Measurements from ENCODE around the gene PDCD1LG2.

PDCD1LG2 gene

DNA sequence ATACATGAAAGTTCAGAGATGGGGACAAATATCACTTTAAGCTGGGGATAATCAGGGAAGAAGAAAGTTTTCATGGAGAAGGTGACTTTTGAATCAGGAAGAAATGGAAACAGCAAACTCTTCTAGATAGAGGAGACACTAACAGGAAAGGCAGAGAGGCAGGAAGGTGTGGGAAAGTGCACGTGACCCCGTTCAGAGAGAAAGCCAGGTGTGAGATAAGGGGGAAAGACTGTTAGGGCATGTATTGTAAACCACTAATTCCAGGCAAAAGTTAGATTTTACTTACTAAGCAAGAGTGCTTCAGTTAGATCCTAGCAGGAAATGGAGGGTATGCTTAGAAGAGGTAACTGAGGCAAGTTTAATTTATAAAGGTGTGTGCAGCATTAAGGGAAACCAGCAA, 58.5 kb downstream of the PDCD1LG2 start:
- no peak for TF ChIP-seq TAF1 (IDR thresholded peaks at IDR 0.05; ENCODE audit: borderline replicate concordance, insufficient read depth, low read length)
- no peak for TF ChIP-seq POLR2AphosphoS5 (IDR thresholded peaks at IDR 0.05; ENCODE audit: low read depth, low read length)
- TF ChIP-seq FOXP2 (optimal IDR thresholded peaks at IDR 0.05; ENCODE audit: borderline replicate concordance, extremely low read depth, extremely low read length, insufficient read depth), result no peak
- TF ChIP-seq SIN3A (IDR thresholded peaks at IDR 0.05; ENCODE audit: borderline replicate concordance, insufficient read depth, low read length), result no peak
- TF ChIP-seq, protein P1, sequence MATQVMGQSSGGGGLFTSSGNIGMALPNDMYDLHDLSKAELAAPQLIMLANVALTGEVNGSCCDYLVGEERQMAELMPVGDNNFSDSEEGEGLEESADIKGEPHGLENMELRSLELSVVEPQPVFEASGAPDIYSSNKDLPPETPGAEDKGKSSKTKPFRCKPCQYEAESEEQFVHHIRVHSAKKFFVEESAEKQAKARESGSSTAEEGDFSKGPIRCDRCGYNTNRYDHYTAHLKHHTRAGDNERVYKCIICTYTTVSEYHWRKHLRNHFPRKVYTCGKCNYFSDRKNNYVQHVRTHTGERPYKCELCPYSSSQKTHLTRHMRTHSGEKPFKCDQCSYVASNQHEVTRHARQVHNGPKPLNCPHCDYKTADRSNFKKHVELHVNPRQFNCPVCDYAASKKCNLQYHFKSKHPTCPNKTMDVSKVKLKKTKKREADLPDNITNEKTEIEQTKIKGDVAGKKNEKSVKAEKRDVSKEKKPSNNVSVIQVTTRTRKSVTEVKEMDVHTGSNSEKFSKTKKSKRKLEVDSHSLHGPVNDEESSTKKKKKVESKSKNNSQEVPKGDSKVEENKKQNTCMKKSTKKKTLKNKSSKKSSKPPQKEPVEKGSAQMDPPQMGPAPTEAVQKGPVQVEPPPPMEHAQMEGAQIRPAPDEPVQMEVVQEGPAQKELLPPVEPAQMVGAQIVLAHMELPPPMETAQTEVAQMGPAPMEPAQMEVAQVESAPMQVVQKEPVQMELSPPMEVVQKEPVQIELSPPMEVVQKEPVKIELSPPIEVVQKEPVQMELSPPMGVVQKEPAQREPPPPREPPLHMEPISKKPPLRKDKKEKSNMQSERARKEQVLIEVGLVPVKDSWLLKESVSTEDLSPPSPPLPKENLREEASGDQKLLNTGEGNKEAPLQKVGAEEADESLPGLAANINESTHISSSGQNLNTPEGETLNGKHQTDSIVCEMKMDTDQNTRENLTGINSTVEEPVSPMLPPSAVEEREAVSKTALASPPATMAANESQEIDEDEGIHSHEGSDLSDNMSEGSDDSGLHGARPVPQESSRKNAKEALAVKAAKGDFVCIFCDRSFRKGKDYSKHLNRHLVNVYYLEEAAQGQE (IDR thresholded peaks at IDR 0.05; ENCODE audit: insufficient read depth in 1 of 2, low read depth in 2 of 2, low read length in 2 of 2), result no peak

DNA sequence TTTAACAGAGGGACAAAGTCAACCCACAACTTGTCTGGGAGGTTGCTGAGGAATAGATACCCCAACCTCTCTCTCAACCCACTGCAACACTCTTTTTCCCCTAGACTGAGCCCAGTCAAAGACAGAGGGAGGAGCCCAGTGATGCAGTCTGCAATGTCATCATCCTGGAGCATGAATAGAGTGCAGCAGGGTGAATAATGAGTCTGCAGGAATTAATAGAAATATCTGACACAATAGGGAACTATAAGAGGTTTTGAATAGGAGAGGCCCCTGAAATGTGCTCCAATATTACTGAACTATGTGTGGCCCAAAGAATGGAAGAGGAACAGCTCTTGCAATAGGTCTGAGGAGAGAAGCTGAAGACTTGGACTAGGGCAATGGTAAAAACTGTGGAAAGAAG, 59.1 kb downstream of the PDCD1LG2 start:
- no peak for TF ChIP-seq TAF1 (IDR thresholded peaks at IDR 0.05; ENCODE audit: borderline replicate concordance, insufficient read depth, low read length)
- TF ChIP-seq SIN3A (IDR thresholded peaks at IDR 0.05; ENCODE audit: borderline replicate concordance, insufficient read depth, low read length), result no peak
- TF ChIP-seq, protein P1 (IDR thresholded peaks at IDR 0.05; ENCODE audit: insufficient read depth in 1 of 2, low read depth in 2 of 2, low read length in 2 of 2), result no peak
- TF ChIP-seq POLR2AphosphoS5 (IDR thresholded peaks at IDR 0.05; ENCODE audit: low read depth, low read length), result no peak
- no peak for TF ChIP-seq FOXP2 (optimal IDR thresholded peaks at IDR 0.05; ENCODE audit: borderline replicate concordance, extremely low read depth, extremely low read length, insufficient read depth)

DNA sequence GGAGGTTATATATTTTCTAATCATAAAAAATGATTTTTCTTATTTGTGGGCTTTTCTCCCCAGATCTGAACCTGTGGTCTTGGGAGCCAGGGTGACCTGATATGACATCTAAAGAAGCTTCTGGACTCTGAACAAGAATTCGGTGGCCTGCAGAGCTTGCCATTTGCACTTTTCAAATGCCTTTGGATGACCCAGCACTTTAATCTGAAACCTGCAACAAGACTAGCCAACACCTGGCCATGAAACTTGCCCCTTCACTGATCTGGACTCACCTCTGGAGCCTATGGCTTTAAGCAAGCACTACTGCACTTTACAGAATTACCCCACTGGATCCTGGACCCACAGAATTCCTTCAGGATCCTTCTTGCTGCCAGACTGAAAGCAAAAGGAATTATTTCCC, 59.6 kb downstream of the PDCD1LG2 start:
- TF ChIP-seq TAF1 (IDR thresholded peaks at IDR 0.05; ENCODE audit: borderline replicate concordance, insufficient read depth, low read length) (no peak), SIN3A (IDR thresholded peaks at IDR 0.05; ENCODE audit: borderline replicate concordance, insufficient read depth, low read length) (no peak), POLR2AphosphoS5 (IDR thresholded peaks at IDR 0.05; ENCODE audit: low read depth, low read length) (no peak), FOXP2 (optimal IDR thresholded peaks at IDR 0.05; ENCODE audit: borderline replicate concordance, extremely low read depth, extremely low read length, insufficient read depth) (no peak)
- TF ChIP-seq, protein P1 (IDR thresholded peaks at IDR 0.05; ENCODE audit: insufficient read depth in 1 of 2, low read depth in 2 of 2, low read length in 2 of 2), result no peak

DNA sequence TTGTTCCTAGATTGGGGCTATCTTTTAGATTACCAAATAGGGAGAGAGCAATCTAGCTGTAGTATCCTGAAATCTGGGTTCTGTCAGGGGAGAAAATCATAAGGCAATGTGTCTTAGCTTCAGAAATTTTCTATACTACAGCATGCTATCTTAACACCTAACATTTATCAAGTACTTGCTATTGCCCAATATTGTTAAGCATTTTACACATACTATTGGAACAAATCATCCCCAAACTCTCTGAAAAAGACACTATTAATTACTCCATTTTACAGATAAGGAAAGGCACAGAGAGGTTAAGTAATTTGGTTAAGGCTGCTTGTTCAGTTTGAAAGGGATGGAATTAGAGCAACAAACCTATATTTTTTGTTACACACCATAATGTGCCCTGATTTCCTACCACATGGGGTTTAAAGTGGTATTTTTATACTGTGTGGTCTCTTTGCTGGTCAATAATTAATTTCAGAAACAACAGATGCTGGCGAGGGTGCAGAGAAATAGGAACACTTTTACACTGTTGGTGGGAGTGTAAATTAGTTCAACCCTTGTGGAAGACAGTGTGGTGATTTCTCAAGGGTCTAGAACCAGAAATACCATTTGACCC, 61.4 kb downstream of the PDCD1LG2 start:
- TF ChIP-seq FOXP2 (optimal IDR thresholded peaks at IDR 0.05; ENCODE audit: borderline replicate concordance, extremely low read depth, extremely low read length, insufficient read depth) (no peak), SIN3A (IDR thresholded peaks at IDR 0.05; ENCODE audit: borderline replicate concordance, insufficient read depth, low read length) (no peak), POLR2AphosphoS5 (IDR thresholded peaks at IDR 0.05; ENCODE audit: low read depth, low read length) (no peak), TAF1 (IDR thresholded peaks at IDR 0.05; ENCODE audit: borderline replicate concordance, insufficient read depth, low read length) (no peak)
- TF ChIP-seq, protein P1 (IDR thresholded peaks at IDR 0.05; ENCODE audit: insufficient read depth in 1 of 2, low read depth in 2 of 2, low read length in 2 of 2), result no peak

Measured in PFSK-1 (cell line).